Astrocyte (in vitro differentiated cells and primary cell): ENCODE data around the gene FADS3. TPM values are rescaled to one million over a fixed set of nuclear protein-coding genes. Genes with fewer than 3 reads are reported as not detected.

Source experiments
- DNase-seq: peaks from one replicate; pipeline ENCODE4 v3.0.0-alpha.2; 2010; ENCODE audit warnings: low read depth
- FAIRE-seq: peaks from 2 replicates; lab custom pipeline; 2011; peaks lifted over from hg19 to GRCh38; lab: Jason Lieb, UNC
- H2AFZ ChIP-seq: 2 replicates; pipeline ENCODE4 v1.6.0; 2012; ENCODE audit warnings: low read depth, low read length, inconsistent platforms
- H3K27ac ChIP-seq: 2 replicates; pipeline ENCODE4 v1.5.1; 2011; ENCODE audit warnings: low read depth, low read length, inconsistent platforms
- H3K27me3 ChIP-seq: 2 replicates; pipeline ENCODE4 v1.6.0; 2011; ENCODE audit warnings: low read length, inconsistent platforms; ENCODE audit not compliant: insufficient read depth
- H3K36me3 ChIP-seq: 2 replicates; pipeline ENCODE4 v1.5.1; 2011; ENCODE audit warnings: low read length, inconsistent platforms; ENCODE audit not compliant: insufficient read depth
- H3K4me1 ChIP-seq: 2 replicates; pipeline ENCODE4 v1.5.1; 2011; ENCODE audit warnings: low read length, inconsistent platforms; ENCODE audit not compliant: insufficient read depth
- H3K4me2 ChIP-seq: 2 replicates; pipeline ENCODE4 v1.6.0; 2012; ENCODE audit warnings: low read length, inconsistent platforms
- H3K4me3 ChIP-seq: 2 replicates; pipeline ENCODE4 v1.5.1; 2011; ENCODE audit warnings: low read depth, mild to moderate bottlenecking, low read length, inconsistent platforms; ENCODE audit not compliant: insufficient read depth
- H3K79me2 ChIP-seq: 2 replicates; pipeline ENCODE4 v1.6.0; 2012; ENCODE audit warnings: mild to moderate bottlenecking, low read length, inconsistent platforms; ENCODE audit not compliant: insufficient read depth
- H3K9ac ChIP-seq: 2 replicates; pipeline ENCODE4 v1.6.0; 2012; ENCODE audit warnings: mild to moderate bottlenecking, low read length, inconsistent platforms
- H3K9me3 ChIP-seq: 2 replicates; pipeline ENCODE4 v1.5.1; 2012; ENCODE audit warnings: low read depth, mild to moderate bottlenecking, low read length, inconsistent platforms; ENCODE audit not compliant: insufficient read depth
- H4K20me1 ChIP-seq: 2 replicates; pipeline ENCODE4 v1.6.0; 2012; ENCODE audit warnings: low read length, inconsistent platforms; ENCODE audit not compliant: insufficient read depth
- H3K27ac Mint-ChIP-seq: one replicate; pipeline ENCODE4 v1.8.0; 2021; ENCODE audit warnings: mild to moderate bottlenecking, mixed read lengths; ENCODE audit not compliant: unreplicated experiment
- H3K27me3 Mint-ChIP-seq: one replicate; pipeline ENCODE4 v1.8.0; 2021; ENCODE audit warnings: low read depth, mixed read lengths; ENCODE audit not compliant: unreplicated experiment
- H3K36me3 Mint-ChIP-seq: one replicate; pipeline ENCODE4 v1.8.0; 2021; ENCODE audit warnings: low read depth, mixed read lengths; ENCODE audit not compliant: unreplicated experiment
- H3K4me1 Mint-ChIP-seq: one replicate; pipeline ENCODE4 v1.8.0; 2021; ENCODE audit warnings: low read depth, mixed read lengths; ENCODE audit not compliant: unreplicated experiment
- H3K4me3 Mint-ChIP-seq: one replicate; pipeline ENCODE4 v1.8.0; 2021; ENCODE audit warnings: mild to moderate bottlenecking, moderate library complexity, mixed read lengths; ENCODE audit not compliant: unreplicated experiment
- H3K9me3 Mint-ChIP-seq: one replicate; pipeline ENCODE4 v1.8.0; 2021; ENCODE audit warnings: mild to moderate bottlenecking, mixed read lengths; ENCODE audit not compliant: unreplicated experiment
- EZH2 ChIP-seq: IDR thresholded peaks from 2 replicates; pipeline ENCODE4 v1.6.1; 2012; ENCODE audit warnings: mild to moderate bottlenecking, low read length, inconsistent platforms; ENCODE audit not compliant: insufficient read depth
- total RNA-seq: library from RNA; stranded (reverse); gene quantifications from 2 replicates; pipeline ENCODE4 v1.2.1, GENCODE V29; 2021
- TF ChIP-seq, protein P1 (sequence below): IDR thresholded peaks from 2 replicates; pipeline ENCODE4 v1.5.1; 2011; ENCODE audit warnings: low read depth, mild to moderate bottlenecking, inconsistent platforms, low read length, moderate library complexity; ENCODE audit not compliant: insufficient read depth

FADS3 gene
- total RNA-seq, 1 donor from 2014 or later, result 59.1 TPM

DNA sequence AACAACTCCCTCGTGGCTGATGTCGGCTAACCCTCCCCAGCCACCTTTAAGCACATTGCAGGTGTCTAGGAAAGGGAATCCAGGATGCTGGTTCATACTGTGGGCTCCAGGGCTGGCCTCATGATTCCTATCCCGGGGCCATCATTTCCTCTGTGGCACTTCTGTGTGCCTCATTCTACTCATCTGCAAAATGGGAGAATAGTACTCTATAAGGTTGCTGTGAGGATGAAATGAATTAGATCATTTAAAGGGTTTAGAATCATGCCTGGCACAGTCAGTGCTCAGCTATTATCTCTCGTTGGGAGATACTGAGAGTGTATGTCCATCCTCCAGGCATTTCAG is 4.3 kb upstream of the FADS3 start:
- TF ChIP-seq, protein P1, sequence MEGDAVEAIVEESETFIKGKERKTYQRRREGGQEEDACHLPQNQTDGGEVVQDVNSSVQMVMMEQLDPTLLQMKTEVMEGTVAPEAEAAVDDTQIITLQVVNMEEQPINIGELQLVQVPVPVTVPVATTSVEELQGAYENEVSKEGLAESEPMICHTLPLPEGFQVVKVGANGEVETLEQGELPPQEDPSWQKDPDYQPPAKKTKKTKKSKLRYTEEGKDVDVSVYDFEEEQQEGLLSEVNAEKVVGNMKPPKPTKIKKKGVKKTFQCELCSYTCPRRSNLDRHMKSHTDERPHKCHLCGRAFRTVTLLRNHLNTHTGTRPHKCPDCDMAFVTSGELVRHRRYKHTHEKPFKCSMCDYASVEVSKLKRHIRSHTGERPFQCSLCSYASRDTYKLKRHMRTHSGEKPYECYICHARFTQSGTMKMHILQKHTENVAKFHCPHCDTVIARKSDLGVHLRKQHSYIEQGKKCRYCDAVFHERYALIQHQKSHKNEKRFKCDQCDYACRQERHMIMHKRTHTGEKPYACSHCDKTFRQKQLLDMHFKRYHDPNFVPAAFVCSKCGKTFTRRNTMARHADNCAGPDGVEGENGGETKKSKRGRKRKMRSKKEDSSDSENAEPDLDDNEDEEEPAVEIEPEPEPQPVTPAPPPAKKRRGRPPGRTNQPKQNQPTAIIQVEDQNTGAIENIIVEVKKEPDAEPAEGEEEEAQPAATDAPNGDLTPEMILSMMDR, result no peak
- no peak for TF ChIP-seq EZH2
- no peak overlapping the region for H3K4me2 ChIP-seq
- no peaks in the 10 kb centered on the region for H3K36me3 ChIP-seq
- no peak overlapping the region for H3K9ac ChIP-seq
- DNase-seq (no peak), FAIRE-seq (no peak)
- no peaks in the 10 kb centered on the region for H3K4me1 Mint-ChIP-seq
- H3K9me3 Mint-ChIP-seq, result no peaks in the 10 kb centered on the region
- peaks cover 10% of the 10 kb centered on the region for H3K27me3 Mint-ChIP-seq
- no peak overlapping the region for H3K4me3 Mint-ChIP-seq
- no peak overlapping the region for H3K4me3 ChIP-seq
- H2AFZ ChIP-seq, result no peak overlapping the region
- no peaks in the 10 kb centered on the region for H3K36me3 Mint-ChIP-seq
- no peaks in the 10 kb centered on the region for H3K79me2 ChIP-seq
- no peaks in the 10 kb centered on the region for H4K20me1 ChIP-seq
- peaks cover 4% of the 10 kb centered on the region for H3K4me1 ChIP-seq
- no peak overlapping the region for H3K27ac Mint-ChIP-seq
- no peaks in the 10 kb centered on the region for H3K27me3 ChIP-seq
- H3K27ac ChIP-seq, result no peak overlapping the region
- H3K9me3 ChIP-seq, result no peaks in the 10 kb centered on the region

DNA sequence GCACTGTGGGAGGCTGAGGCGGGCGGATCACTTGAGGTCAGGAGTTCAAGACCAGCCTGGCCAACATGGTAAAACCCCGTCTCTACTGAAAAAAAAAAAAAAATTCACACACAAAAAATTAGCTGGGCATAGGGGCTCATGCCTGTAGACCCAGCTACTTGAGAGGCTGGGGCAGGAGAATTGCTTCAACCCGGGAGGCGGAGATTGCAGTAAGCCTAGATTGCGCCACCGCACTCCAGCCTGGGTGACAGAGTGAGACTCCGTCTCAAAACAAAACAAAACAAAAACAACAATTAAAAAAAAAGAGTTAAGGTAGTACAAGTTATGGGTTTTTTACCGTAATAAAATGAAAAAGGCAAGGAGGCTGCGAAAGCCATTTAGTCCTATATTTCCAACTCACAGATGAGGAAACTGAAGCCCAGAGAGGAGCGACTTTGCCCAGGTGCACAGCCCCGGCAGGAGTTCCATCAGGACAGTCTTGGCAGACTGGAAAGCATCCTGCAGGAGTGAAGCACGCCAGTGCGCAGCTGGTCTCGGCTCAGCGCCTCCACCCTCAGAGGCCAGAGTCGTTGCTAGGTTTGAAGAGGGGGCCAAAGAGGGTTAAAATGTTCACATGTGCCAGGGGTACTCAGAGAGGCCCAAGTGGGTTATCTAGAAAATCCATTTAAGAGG is 3.8 kb upstream of the FADS3 start:
- Histone ChIP-seq H3K9me3 (no peaks in the 10 kb centered on the region), H3K27me3 (no peaks in the 10 kb centered on the region), H3K4me1 (peaks cover 9% of the 10 kb centered on the region), H3K4me3 (no peak overlapping the region), H4K20me1 (no peaks in the 10 kb centered on the region), H3K27ac (no peak overlapping the region), H3K4me2 (no peak overlapping the region), H3K36me3 (no peaks in the 10 kb centered on the region), H3K9ac (no peak overlapping the region), H2AFZ (no peak overlapping the region), H3K79me2 (peaks cover 2% of the 10 kb centered on the region)
- Mint-ChIP-seq H3K4me1 (peaks cover under 1% of the 10 kb centered on the region), H3K27me3 (peaks cover 8% of the 10 kb centered on the region), H3K9me3 (no peaks in the 10 kb centered on the region), H3K27ac (no peak overlapping the region), H3K36me3 (no peaks in the 10 kb centered on the region), H3K4me3 (peak overlapping the region; percentile 50)
- FAIRE-seq (no peak), DNase-seq (no peak)
- TF ChIP-seq, protein P1, result no peak
- no peak for TF ChIP-seq EZH2

- H3K4me3 ChIP-seq, result no peak overlapping the region
- Mint-ChIP-seq H3K27me3 (peaks cover 8% of the 10 kb centered on the region), H3K36me3 (no peaks in the 10 kb centered on the region), H3K9me3 (no peaks in the 10 kb centered on the region), H3K4me1 (peaks cover 6% of the 10 kb centered on the region), H3K4me3 (no peak overlapping the region), H3K27ac (no peak overlapping the region)
- no peaks in the 10 kb centered on the region for H3K36me3 ChIP-seq
- no peaks in the 10 kb centered on the region for H4K20me1 ChIP-seq
- peak; percentile 82 for DNase-seq
- no peaks in the 10 kb centered on the region for H3K27me3 ChIP-seq
- H3K9me3 ChIP-seq, result no peaks in the 10 kb centered on the region
- no peak overlapping the region for H3K27ac ChIP-seq
- no peak for FAIRE-seq
- TF ChIP-seq, protein P1, result no peak
- no peak for TF ChIP-seq EZH2
- peaks cover 9% of the 10 kb centered on the region for H3K79me2 ChIP-seq
- H2AFZ ChIP-seq, result no peak overlapping the region
- no peak overlapping the region for H3K4me2 ChIP-seq
- no peak overlapping the region for H3K9ac ChIP-seq
- peaks cover 12% of the 10 kb centered on the region for H3K4me1 ChIP-seq
These were observed 2.6 kb upstream of the FADS3 start for GRCh38 chr11:61893981-61894380.
